NCI-H82 (cell line): ENCODE data around the gene S100A3.
A peak's percentile ranks its signal among the peaks of the same experiment; 100 is the strongest.

Source experiments
- DNase-seq: peaks from one replicate; lab custom pipeline; 2025; lab: John Stamatoyannopoulos, UW

Gene S100A3

DNA sequence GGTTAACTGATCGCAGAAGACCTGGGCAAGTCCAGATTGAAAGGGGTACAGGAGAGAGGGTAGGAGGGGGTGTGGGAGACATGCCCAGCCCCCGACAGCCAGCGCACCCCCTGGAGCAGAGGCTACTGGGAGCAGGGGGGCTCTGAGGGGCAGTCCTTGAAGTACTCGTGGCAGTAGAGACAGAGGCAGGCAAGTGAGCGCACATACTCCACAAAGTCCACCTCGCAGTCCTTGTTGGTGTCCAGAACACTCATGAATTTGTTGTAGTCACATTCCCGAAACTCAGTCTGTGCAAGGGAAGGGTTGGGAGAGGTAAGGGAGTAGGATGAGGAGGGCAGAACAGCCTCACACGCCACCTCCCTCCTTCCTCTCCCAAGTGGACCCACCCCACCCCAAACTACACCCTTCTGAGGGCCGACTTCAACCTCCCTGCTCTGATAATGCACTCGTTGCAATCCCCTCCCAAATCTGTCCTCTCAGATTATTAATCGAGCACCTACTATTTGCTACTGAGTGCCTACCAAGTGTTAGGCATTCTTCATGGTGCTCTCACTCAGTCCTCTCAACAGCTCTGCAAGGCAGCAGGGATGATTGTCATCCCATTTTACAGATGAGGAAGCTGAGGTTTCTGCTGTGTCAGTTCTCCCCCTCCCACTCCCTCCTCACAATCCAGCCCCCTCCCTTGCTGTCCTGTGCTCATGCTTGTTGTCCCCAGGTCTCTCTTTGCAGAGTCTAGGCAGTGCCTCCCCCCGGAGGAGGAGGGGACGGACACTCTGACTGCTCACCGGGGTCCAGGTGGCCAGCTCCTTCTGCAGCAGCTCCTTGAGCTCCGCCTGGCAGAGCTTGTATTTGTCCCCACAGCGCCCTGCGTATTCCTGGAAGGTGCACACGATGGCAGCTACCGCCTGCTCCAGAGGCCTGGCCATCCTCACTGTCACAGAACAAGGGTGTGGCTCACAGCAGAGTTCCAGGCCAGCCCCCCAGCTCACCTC lies 1.2 kb downstream of the S100A3 start:
- DNase-seq: no peak

- peak; percentile 48 for DNase-seq
These were observed 2.1 kb downstream of the S100A3 start for GRCh38 chr1:153546796-153547559.

GRCh38 chr1:153546371-153546770 lies 2.7 kb downstream of the S100A3 start:
- DNase-seq: no peak

DNA sequence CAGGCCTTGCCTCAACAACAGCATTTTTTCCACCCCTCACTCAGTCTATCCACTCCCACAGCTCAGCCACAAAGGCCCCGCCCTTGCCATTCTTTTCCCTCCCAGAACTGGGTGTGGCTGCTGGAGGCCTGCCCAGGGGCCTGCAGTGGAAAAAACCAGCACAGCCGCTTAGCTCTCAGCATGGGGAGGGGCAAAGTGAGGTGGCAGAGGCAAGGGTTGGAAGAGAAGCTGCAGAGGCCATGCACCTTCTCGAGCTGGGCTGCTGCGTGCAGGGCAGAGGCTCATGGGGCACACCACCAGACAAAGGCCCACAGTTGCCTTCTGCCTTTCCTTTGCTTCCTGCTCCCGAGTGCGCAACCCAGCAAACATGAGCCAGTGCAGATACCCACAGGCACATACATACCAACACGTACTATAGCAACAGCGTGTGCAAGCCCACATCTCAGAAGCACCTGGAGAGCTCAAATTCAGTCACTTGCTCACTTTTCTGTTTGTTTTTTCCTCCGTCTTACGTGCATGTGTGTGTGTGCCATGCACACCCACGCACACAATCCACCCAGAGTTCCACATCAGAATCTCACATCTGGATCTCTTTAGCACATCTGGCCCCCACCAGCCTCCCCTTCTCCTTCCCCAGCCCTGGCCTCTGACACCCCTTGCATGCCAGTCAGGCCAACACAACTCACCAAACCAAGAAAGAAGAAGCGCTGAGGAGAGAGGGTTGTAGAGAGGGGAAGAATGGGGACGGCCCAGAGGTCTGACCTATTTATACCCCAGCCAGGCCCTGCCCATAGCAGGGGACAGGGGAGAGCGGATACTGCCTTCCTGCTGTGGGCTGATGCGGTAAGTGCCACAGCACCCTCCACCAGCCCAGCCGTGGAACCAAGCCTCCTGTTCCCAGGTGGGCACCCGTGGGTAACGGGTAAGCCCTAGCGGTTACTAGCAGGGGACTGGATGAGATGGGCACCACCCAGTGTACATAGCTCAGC lies 3.7 kb downstream of the S100A3 start, which contains the start of gene S100A4:
Gene S100A4 (minus strand): TSS at position 740 of the 989 bp plus-strand sequence. CDS start 1,012 bp downstream, outside the sequence.
- DNase-seq: peak; percentile 99

GRCh38 chr1:153544453-153545066 lies 4.5 kb downstream of the S100A3 start:
- DNase-seq: peak; percentile 64

DNA sequence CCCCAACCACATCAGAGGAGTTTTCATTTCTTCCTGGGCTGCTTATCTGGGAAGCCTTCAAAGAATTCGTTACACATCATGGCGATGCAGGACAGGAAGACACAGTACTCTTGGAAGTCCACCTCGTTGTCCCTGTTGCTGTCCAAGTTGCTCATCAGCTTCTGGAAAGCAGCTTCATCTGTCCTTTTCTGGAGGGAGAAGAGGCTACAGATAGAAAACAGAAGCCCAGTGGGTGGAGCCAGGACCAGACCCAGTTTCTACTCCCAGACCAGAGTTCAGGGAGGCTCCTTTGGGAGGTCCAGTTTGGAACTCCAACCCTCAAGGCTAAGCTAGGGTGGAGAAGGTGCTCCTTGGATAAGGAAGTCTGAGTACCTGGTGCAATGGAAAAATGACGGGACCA lies 5.3 kb downstream of the S100A3 start:
- DNase-seq: no peak

GRCh38 chr1:153542956-153543711 lies 5.9 kb downstream of the S100A3 start:
- DNase-seq: no peak

GRCh38 chr1:153541641-153542590 lies 7.1 kb downstream of the S100A3 start:
- no peak for DNase-seq

DNA sequence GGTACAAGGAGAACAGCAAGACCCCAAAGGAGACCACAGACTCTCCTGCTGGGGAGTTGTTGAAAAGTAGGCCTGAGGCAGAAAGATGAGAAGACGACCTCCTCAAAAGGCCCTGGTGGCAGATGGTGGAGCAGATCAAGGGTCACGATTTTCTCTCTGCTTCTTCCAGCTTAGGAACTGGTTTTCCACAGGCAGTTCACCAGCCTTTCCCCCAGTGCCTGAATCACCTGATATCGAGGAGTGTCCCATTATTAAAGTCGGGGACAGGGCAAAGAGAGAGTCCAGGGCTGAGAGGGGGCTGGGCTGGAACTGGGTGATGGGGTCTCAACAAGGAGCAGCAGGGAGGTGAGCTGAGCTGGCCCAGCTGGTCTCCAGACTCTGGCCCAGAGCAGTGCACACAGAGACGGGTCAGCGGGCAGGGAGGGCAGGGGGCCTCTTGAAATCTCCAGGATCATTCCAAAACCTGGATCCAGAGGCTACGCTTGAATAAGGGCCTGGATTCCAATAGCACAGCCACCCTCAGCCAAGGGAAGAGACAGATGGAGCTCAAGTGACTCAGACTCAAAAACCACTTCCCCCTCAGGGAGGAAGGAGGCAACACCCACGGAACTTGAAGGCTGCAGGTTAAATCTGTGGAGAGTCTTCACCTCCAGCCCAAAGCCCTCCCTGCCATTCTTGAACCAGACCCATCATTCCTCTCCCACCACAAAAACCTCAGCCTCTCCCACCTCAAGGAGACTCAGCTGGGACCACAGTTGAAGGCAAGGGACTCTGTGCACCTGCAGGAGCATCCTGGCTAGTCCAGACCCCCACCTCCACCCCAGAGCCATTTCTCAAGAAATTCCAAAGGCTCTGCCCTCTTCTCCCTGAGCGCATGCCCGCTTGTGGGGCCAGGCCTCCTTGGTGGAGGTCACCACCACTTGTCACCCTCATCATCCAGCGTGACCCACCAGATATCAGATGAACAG lies 8.4 kb downstream of the S100A3 start, which contains the start of gene S100A5:
Gene S100A5 (minus strand): TSS at position 541 of the 968 bp plus-strand sequence. CDS start 743 bp downstream, outside the sequence.
- DNase-seq: no peak

GRCh38 chr1:153539395-153540093 lies 9.5 kb downstream of the S100A3 start:
- DNase-seq: no peak

DNA sequence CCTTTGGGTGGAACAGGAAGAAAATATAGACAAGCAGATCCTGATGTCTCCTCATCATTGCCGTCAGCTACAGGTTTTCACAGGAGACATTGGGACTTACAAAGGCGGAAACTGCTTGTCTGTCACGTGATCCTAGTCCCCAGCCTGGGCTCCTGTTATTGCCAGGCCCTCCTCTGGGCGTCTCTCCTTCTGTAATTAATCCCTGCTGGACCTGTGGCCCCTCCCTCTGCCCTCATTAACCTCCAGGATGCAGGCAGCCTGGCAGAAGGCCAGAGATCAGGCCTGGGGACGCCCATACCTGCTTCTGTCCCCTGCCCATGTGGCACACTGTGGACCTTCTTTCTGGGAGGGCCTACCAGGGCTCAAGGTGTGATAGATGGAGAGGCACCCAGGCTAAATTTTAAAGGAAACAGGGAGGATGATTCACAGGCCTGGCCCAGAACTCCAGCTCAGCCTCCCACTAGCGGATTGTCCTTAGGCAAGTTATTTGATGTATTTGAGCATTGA lies 10.7 kb downstream of the S100A3 start:
- DNase-seq: peak; percentile 97

GRCh38 chr1:153537376-153537730 lies 11.7 kb downstream of the S100A3 start:
- no peak for DNase-seq

- DNase-seq: no peak
These were observed 12.2 kb downstream of the S100A3 start for GRCh38 chr1:153536671-153537375.

DNA sequence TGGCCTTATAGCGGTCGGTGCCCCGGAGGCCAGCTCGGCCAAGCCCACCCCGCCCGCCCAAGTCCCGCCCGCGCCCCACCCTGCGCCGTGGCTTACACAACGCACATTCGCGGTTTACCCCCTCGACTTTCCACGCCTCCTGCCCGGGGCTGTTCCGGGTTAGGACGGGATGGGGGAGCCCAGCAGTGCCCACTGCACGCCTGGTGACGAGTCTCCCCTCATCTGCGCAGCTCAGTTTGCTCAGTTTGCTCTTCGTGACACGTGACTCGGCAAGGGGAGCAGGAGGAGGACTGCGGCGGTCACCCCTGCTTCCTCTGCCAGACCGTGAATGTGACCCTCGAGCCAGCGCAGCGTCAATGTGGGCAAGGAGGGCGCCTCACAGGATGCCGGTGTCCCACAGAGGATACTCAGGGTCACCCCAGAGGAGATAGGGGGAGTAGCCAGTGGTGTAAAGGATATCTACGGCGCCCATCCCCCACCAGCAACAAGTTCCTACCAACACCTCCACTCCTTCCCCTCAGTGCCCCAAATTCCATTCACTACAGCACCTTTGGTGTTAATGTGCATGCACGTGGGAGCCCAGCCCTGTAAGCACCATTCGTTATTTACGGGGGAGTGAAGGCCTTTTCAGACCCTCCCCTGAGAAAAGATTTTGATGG lies 12.9 kb downstream of the S100A3 start:
- DNase-seq: no peak

GRCh38 chr1:153535242-153536011 lies 13.6 kb downstream of the S100A3 start, which contains the start of gene S100A6:
Gene S100A6 (minus strand): TSS chr1:153535991. CDS start chr1:153535339, 652 bp downstream.
- DNase-seq: no peak
